GM11168 (cell line): Measurements from ENCODE around the gene FICD.
"Not testable (repeated sequence)": the region's sequence is repeated elsewhere in the genome, so short reads cannot be mapped to it uniquely, and the experiment has no call there.

ENCODE experiments used
- in situ Hi-C: fragments of 300-500 bp; cut with MboI; formaldehyde crosslinking; loops from one replicate; pipeline ENCODE4 v1.12.0; 2022; ENCODE audit warnings: low sequenced_read_pairs; ENCODE audit not compliant: unreplicated experiment

The FICD gene

GRCh38 chr12:108527166-108527496 is 12.1 kb downstream of the FICD start:
- in situ Hi-C loops = no loop called here

GRCh38 chr12:108530161-108530560 is 15.1 kb downstream of the FICD start:
- in situ Hi-C loops = no loop called here

GRCh38 chr12:108531929-108532848 is 17.1 kb downstream of the FICD start:
- in situ Hi-C loops = no loop called here

- in situ Hi-C loops = no loop called here
Measured at GRCh38 chr12:108538146-108538545, 23.1 kb downstream of the FICD start.

GRCh38 chr12:108538616-108539195 is 23.6 kb downstream of the FICD start:
- in situ Hi-C loops = no loop called here

- in situ Hi-C loops = no loop called here
Measured at GRCh38 chr12:108542320-108542719, 27.2 kb downstream of the FICD start.

- in situ Hi-C loops = no loop called here
Measured at GRCh38 chr12:108543652-108544051, 28.6 kb downstream of the FICD start.

GRCh38 chr12:108547686-108548085 is 32.6 kb downstream of the FICD start:
- in situ Hi-C loops = no loop called here

GRCh38 chr12:108548954-108549521 is 34.0 kb downstream of the FICD start:
- in situ Hi-C loops = no loop called here

GRCh38 chr12:108551535-108551934 is 36.5 kb downstream of the FICD start:
- in situ Hi-C loops = no loop called here

GRCh38 chr12:108553799-108554198 is 38.7 kb downstream of the FICD start:
- in situ Hi-C loops = no loop called here

- in situ Hi-C loops = not testable (repeated sequence)
Measured at GRCh38 chr12:108555383-108555782, 40.3 kb downstream of the FICD start.

GRCh38 chr12:108559007-108559655 is 44.1 kb downstream of the FICD start:
- in situ Hi-C loops = no loop called here

GRCh38 chr12:108559748-108560147 is 44.7 kb downstream of the FICD start:
- in situ Hi-C loops = loop anchor here (10.0 kb wide), 1 partner anchor 265 kb away; no protein-coding TSS in a partner anchor

GRCh38 chr12:108560321-108560721 is 45.2 kb downstream of the FICD start:
- in situ Hi-C loops = loop anchor here (10.0 kb wide), 1 partner anchor 264 kb away; no protein-coding TSS in a partner anchor

- in situ Hi-C loops = loop anchor here (10.0 kb wide), 1 partner anchor 264 kb away; no protein-coding TSS in a partner anchor
Measured at GRCh38 chr12:108560752-108561719, 46.0 kb downstream of the FICD start, which contains the start of gene SART3. Gene SART3, minus strand, starts transcription at chr12:108561173. Its CDS starts 19 bp downstream, at chr12:108561154.

GRCh38 chr12:108561852-108562347 is 46.8 kb downstream of the FICD start:
- in situ Hi-C loops = loop anchor here (10.0 kb wide), 1 partner anchor 263 kb away; no protein-coding TSS in a partner anchor

- in situ Hi-C loops = loop anchor here (10.0 kb wide), 1 partner anchor 262 kb away; no protein-coding TSS in a partner anchor
Measured at GRCh38 chr12:108562348-108563135, 47.5 kb downstream of the FICD start, which contains the start of gene ISCU. Gene ISCU, plus strand, starts transcription at chr12:108562596. Its CDS starts 27 bp downstream, at chr12:108562623.
